Measurements from ENCODE around the gene TCHHL1.

The TCHHL1 gene

GRCh38 chr1:152089014-152089674 lies at the start of gene TCHHL1:
TSS of gene TCHHL1 (minus strand) at chr1:152089064. CDS start at chr1:152088143, 921 bp downstream.
- no peak for DNase-seq

DNA sequence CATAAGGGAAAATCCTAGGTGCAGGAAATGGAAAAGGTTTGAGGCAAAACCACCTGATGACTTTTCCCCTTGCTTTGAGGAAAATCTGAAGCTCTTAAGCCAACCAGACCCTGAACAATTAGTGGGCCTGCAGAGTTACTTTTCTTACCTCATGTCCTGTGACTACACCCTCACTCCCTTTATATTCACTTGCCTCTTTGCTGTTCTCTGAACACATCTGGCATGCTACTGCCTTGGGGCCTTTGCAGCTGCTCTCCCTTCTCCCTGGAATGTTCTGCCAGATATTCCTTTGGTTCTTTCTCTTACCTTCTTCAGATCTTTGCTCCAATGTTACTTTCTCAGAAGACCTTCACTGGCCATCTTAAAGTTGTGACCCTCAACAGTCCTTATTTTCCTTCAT lies 48.4 kb upstream of the TCHHL1 start:
- DNase-seq: no peak

- no peak for DNase-seq
Measured at GRCh38 chr1:152130186-152130585, 41.3 kb upstream of the TCHHL1 start.

- DNase-seq: no peak
Measured at GRCh38 chr1:152127673-152128072, 38.8 kb upstream of the TCHHL1 start.

DNA sequence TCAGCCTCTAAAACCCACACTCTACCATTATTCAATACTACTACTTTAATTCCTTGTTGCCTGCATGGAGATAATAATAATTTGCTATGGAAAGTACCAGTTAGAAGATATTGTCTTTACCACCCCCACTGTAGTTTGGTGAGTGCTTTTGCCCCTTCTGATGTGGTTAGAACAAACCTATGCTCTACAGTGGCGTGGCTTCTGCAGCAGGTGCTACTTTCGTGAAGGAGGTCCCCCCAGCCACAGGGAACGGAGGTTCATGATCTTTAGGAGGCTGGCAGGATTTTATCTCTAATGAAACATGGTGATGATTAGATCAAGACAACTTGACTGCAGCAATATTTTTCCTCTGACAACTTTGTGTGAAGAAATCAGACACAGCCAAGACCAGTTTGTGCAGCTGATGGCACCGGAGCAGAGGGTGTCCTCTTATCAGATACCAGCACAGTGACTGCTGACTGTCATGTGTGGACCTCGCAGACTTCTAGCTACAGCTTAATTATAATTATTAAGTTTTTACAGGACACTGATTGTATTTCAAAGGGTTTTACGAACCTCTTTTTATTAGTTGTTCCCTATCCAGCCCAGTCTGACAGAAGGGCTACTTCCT lies 37.1 kb upstream of the TCHHL1 start:
- no peak for DNase-seq

DNA sequence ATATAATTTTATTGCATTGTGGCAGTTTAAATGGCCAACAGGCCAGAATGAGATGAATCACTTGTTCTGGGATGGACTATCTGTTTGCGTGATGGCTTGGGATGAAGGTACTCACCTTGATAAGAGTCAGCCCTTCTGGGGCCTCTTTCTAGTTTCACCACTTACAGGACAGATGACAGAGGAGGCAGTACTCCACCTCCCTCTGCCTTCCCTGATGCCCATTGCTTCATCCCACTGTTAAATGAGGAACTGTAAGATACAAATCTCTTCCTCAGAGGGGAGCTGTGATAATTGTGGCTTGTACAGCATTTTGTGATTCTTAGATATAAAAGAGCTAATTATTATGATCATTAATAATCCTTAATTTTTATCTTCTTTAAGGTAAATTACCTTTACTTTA lies 30.1 kb upstream of the TCHHL1 start:
- DNase-seq: no peak

DNA sequence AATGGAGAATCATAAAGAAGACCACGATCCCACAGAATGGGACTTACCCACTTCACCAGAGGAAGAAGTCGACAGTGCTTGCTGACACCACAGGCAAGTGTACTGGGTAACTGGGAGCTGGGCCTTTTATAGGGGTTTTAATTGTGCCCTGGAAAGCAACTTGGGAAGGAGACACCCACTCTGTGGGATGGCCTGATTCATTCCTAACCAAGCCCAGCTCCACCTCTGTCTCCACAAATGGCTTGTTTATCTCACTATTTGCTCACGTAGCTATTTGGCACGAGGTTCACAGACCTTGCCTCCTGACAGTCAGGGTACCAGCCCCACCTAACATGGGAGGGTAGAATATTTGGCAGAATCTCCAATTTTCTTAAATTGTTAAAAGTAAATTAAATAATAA lies 26.5 kb upstream of the TCHHL1 start, which contains the start of gene TCHH:
TCHH (minus strand) TSS at position 101 of the 400 bp plus-strand sequence. CDS start 1,364 bp downstream, outside the sequence.
- no peak for DNase-seq

DNA sequence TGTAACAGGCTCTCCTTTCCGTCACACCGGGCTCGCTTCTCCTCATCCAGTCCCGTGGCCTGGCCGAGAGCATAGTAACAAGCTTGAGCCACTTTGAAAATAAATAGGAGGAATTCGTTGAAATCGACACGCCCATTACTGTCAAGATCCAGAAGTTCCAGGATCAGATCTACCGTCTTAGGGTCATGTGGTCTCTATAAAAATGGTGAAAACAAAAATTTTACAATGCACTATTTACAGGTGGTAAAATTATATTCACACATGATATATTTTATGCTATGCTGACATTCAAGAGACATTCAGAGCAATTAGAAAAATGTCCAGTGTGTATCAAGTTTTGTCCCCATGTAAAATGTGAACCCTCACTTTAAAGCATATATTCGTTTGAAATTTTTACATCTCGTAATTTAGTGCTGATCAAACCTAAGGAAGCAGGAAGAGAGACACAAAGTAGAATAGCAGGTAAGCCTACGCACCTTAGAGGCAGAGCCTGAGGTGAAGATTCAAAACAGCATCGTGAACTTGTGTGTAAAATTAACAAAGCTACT lies 24.1 kb upstream of the TCHHL1 start:
- no peak for DNase-seq

GRCh38 chr1:152112101-152112884 lies 23.4 kb upstream of the TCHHL1 start:
- DNase-seq: no peak

GRCh38 chr1:152111515-152111968 lies 22.7 kb upstream of the TCHHL1 start:
- DNase-seq: peak in 1 of 2 donors; percentile 9

- DNase-seq: peak; percentile 12 to 17
Measured at GRCh38 chr1:152110860-152111514, 22.1 kb upstream of the TCHHL1 start.

DNA sequence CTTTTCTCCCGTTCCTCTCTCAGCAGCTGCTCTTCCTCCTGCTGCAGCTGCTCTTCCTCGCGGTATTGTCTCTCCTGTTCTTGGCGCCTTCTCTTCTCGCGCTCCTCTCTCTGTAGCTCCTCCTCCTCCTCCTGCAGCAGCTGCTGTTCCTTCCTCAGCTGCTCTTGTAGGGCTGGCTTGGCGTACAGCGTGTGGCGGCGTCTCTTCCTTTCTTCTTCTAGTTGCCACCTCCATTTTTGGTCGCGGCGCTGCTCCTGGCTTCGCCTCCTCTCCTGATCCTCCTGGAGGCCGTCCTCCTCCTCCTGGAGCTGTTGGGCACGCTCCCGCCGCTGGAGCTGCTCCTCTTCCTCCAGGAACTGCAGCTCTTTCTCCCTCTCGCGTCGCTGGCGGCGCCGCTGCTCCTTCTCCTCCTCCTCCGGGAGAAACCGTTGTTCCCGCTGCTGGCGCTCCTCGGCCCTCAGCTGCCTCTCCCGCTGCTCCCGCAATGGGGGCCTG lies 21.5 kb upstream of the TCHHL1 start:
- DNase-seq: peak in 1 of 2 donors; percentile 21

DNA sequence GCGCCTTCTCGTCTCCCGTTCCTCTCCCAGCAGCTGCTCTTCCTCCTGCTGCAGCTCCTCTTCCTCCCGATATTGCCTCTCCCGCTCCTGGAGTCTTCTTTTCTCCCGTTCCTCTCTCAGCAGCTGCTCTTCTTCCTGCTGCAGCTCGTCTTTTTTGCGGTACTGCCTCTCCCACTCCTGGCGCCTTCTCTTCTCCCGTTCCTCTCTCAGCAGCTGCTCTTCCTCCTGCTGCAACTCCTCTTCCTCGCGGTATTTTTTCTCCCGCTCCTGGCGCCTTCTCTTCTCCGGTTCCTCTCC lies 21.1 kb upstream of the TCHHL1 start:
- no peak for DNase-seq

DNA sequence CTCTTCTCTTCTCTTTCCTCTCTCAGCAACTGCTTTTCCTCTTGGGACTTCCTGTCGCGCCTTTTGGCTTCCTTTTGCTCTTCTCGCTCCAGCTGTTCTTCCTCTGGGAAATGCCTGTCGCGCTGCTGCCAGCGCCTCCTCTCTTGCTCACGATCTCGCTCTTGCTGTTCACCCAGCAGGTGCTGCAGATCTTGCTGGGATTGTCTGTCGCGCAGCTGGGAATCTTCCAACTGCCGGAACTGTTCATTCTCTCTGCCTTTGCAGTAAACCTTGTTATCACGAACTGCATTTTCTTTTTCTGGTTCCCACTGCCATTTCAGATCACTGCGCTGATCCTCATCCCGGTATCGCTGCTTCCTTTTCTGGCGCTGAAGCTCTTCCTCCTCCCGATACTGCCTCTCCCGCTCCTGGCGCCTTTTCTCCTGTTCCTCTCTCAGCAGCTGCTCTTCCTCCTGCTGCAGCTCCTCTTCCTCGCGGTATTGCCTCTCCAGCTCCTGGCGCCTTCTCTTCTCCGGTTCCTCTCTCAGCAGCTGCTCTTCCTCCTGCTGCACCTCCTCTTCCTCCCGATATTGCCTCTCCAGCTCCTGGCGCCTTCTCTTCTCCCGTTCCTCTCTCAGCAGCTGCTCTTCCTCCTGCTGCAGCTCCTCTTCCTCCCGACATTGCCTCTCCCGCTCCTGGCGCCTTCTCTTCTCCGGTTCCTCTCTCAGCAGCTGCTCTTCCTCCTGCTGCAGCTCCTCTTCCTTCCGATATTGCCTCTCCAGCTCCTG lies 20.6 kb upstream of the TCHHL1 start:
- DNase-seq: no peak

- DNase-seq: no peak
Measured at GRCh38 chr1:152108882-152109222, 20.0 kb upstream of the TCHHL1 start.

GRCh38 chr1:152107984-152108881 lies 19.4 kb upstream of the TCHHL1 start:
- peak in 1 of 2 donors; percentile 5 for DNase-seq

- DNase-seq: no peak
Measured at GRCh38 chr1:152107031-152107983, 18.4 kb upstream of the TCHHL1 start.

GRCh38 chr1:152104854-152105253 lies 16.0 kb upstream of the TCHHL1 start:
- no peak for DNase-seq

DNA sequence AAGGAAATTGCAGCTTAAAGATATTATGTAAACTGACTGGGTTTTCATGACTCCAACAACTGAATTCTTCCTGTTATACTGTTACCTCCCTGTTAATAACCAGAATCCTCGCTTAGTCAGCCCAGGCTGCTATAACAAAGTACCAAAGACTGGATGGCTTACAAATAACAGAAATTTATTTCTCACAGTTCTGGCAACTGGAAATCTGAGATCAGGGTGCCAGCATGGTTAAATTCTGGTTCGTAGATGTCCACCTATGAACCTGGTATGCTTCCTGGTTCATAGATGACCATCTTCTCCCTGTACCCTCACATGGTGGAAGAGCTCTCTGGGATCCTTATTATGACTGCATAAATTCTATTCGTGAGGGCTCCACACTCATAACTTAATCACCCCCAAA lies 8.1 kb upstream of the TCHHL1 start:
- no peak for DNase-seq

- no peak for DNase-seq
Measured at GRCh38 chr1:152086760-152087159, 2.1 kb downstream of the TCHHL1 start.

Measured in CD4-positive, alpha-beta T cell treated with Interleukin-4 for 1 hour (primary cell).